GM18520 (cell line): ENCODE measurements around the gene ZNF736.
"Not testable (repeated sequence)": the region's sequence is repeated elsewhere in the genome, so short reads cannot be mapped to it uniquely, and the experiment has no call there.

Experiments used
- ATAC-seq: cut with Tn5 transposase; IDR thresholded peaks from one replicate; pipeline ENCODE4 v1.9.1; 2021; ENCODE audit not compliant: unreplicated experiment

Gene ZNF736

GRCh38 chr7:64313740-64314491, at the start of gene ZNF736:
ZNF736 (plus strand) TSS chr7:64313961; CDS start chr7:64314151, 190 bp downstream.
- peak; percentile 100 for ATAC-seq

GRCh38 chr7:64266341-64266919, 47.3 kb upstream of the ZNF736 start:
- no peak for ATAC-seq

GRCh38 chr7:64277630-64278029, 36.1 kb upstream of the ZNF736 start:
- ATAC-seq = no peak

- no peak for ATAC-seq
Observed at GRCh38 chr7:64294701-64295420, 18.9 kb upstream of the ZNF736 start.

- not testable (repeated sequence) for ATAC-seq
Observed at GRCh38 chr7:64297418-64297817, 16.3 kb upstream of the ZNF736 start.

- ATAC-seq = no peak
Observed at GRCh38 chr7:64300641-64301405, 12.9 kb upstream of the ZNF736 start.

GRCh38 chr7:64307254-64308015, 6.3 kb upstream of the ZNF736 start:
- peak; percentile 100 for ATAC-seq

- ATAC-seq = no peak
Observed at GRCh38 chr7:64308016-64308270, 5.8 kb upstream of the ZNF736 start.

- ATAC-seq = no peak
Observed at GRCh38 chr7:64310426-64310825, 3.3 kb upstream of the ZNF736 start.

GRCh38 chr7:64312826-64313225, 935 bp upstream of the ZNF736 start:
- no peak for ATAC-seq

GRCh38 chr7:64314566-64314965, 805 bp downstream of the ZNF736 start:
- ATAC-seq = no peak

- ATAC-seq = not testable (repeated sequence)
Observed at GRCh38 chr7:64316031-64316742, 2.4 kb downstream of the ZNF736 start.

- no peak for ATAC-seq
Observed at GRCh38 chr7:64320547-64321513, 7.1 kb downstream of the ZNF736 start.

GRCh38 chr7:64324166-64324565, 10.4 kb downstream of the ZNF736 start:
- ATAC-seq = not testable (repeated sequence)

- ATAC-seq = not testable (repeated sequence)
Observed at GRCh38 chr7:64348713-64349210, 35.0 kb downstream of the ZNF736 start.

GRCh38 chr7:64359543-64359942, 45.8 kb downstream of the ZNF736 start:
- no peak for ATAC-seq

- no peak for ATAC-seq
Observed at GRCh38 chr7:64371116-64371515, 57.4 kb downstream of the ZNF736 start.

GRCh38 chr7:64373017-64373416, 59.3 kb downstream of the ZNF736 start:
- no peak for ATAC-seq

- no peak for ATAC-seq
Observed at GRCh38 chr7:64400401-64400800, 86.6 kb downstream of the ZNF736 start.
